HepG2 (cell line): ENCODE measurements around the gene CEACAM16. TPM values are rescaled to one million over a fixed set of nuclear protein-coding genes. Genes with fewer than 3 reads are reported as not detected.

Experiments
- ATAC-seq: fragments of 200-7000 bp; cut with Tn5 transposase; 3 replicates; pipeline ENCODE4 v1.9.1; 2020; ENCODE audit warnings: mild to moderate bottlenecking, moderate library complexity
- BruUV-seq: library from RNA; stranded (reverse); fragments of 400-500 nt; replicated peaks from 2 replicates; lab custom pipeline; 2021; lab: Mats Ljungman, UMichigan
- CTCF ChIA-PET: fragments of 300-600 bp; formaldehyde crosslinking; extraction: SDS; loops from one replicate; lab custom pipeline; 2021; ENCODE audit warnings: low total read pairs, inconsistent platforms, low intra/inter-chr PET ratio; lab: Yijun Ruan, JAX
- POLR2A ChIA-PET: fragments of 350-600 bp; sonication (Branson Sonifier 250); formaldehyde crosslinking; loops from one replicate; lab custom pipeline; 2020; ENCODE audit warnings: antibody characterized with exemption, inconsistent platforms; lab: Yijun Ruan, JAX
- DNase-seq: peaks from one replicate; pipeline ENCODE4 v3.0.0-alpha.2; 2015; ENCODE audit warnings: low spot score
- FAIRE-seq: peaks from 3 replicates; lab custom pipeline; 2011; peaks lifted over from hg19 to GRCh38; lab: Jason Lieb, UNC
- H2AFZ ChIP-seq: one replicate; pipeline ENCODE4 v1.6.1; 2011; ENCODE audit warnings: low read length, inconsistent platforms
- H3K27ac ChIP-seq: fragments of 300-600 bp; 3 replicates; pipeline ENCODE4 v1.8.0; 2011; ENCODE audit warnings: mixed run types, mild to moderate bottlenecking, mixed read lengths, low read length, inconsistent platforms; ENCODE audit not compliant: insufficient read depth; ENCODE audit errors: extremely low read length
- H3K27me3 ChIP-seq, 2 experiments: fragments of 200-600 bp in 1 of 2; 2 replicates in 1 of 2; 3 replicates in 1 of 2; pipeline versions ENCODE4 v1.6.0 to v1.8.0; 2011; ENCODE audit warnings: low read length in 2 of 2, mild to moderate bottlenecking in 2 of 2, moderate library complexity in 2 of 2, inconsistent platforms in 1 of 2; ENCODE audit not compliant: insufficient read depth in 2 of 2, control insufficient read depth in 1 of 2
- H3K36me3 ChIP-seq, 2 experiments: fragments of 200-600 bp in 1 of 2; replicated peaks in 1 of 2; 2 replicates in 1 of 2; 3 replicates in 1 of 2; pipeline versions ENCODE4 v1.5.1 to v1.8.0; 2011; ENCODE audit warnings: low read length in 2 of 2, inconsistent platforms in 1 of 2; ENCODE audit not compliant: insufficient read depth in 2 of 2, control insufficient read depth in 1 of 2
- H3K4me1 ChIP-seq: 2 replicates; pipeline ENCODE4 v1.5.1; 2012; ENCODE audit warnings: low read length, inconsistent platforms; ENCODE audit not compliant: insufficient read depth
- H3K4me2 ChIP-seq: 2 replicates; pipeline ENCODE4 v1.6.0; 2011; ENCODE audit warnings: low read depth, low read length, inconsistent platforms
- H3K4me3 ChIP-seq, 3 experiments: fragments of 200-600 bp in 1 of 3; sonication (generic), shearing (Covaris generic) in 1 of 3; replicated peaks in 1 of 3; 2 replicates each; pipeline ENCODE4 v1.5.1; 2011 to 2016; ENCODE audit warnings: low read length in 3 of 3, inconsistent platforms in 2 of 3, low read depth in 2 of 3, mild to moderate bottlenecking in 2 of 3, control low read depth in 1 of 3, mixed read lengths in 1 of 3; ENCODE audit not compliant: insufficient read depth in 1 of 3
- H3K79me2 ChIP-seq: one replicate; pipeline ENCODE4 v1.6.1; 2011; ENCODE audit warnings: low read length, inconsistent platforms; ENCODE audit not compliant: insufficient read depth
- H3K9ac ChIP-seq: 2 replicates; pipeline ENCODE4 v1.6.0; 2011; ENCODE audit warnings: mild to moderate bottlenecking, low read depth, low read length, inconsistent platforms; ENCODE audit not compliant: insufficient read depth
- H3K9me3 ChIP-seq: 2 replicates; pipeline ENCODE4 v1.5.1; 2012; ENCODE audit warnings: mild to moderate bottlenecking, low read length
- H4K20me1 ChIP-seq: 2 replicates; pipeline ENCODE4 v1.6.0; 2011; ENCODE audit warnings: inconsistent platforms, mild to moderate bottlenecking, low read length, moderate library complexity; ENCODE audit not compliant: insufficient read depth
- MTA1 ChIP-seq: sonication (generic); formaldehyde crosslinking; IDR thresholded peaks from 2 replicates; pipeline ENCODE4 v1.4.0; 2020; ENCODE audit warnings: missing genetic modification reagents, mild to moderate bottlenecking, borderline replicate concordance
- RARA ChIP-seq: IDR thresholded peaks from 2 replicates; pipeline ENCODE4 v1.6.1; 2016; ENCODE audit warnings: missing genetic modification reagents, missing compliant biosample characterization
- RXRA ChIP-seq: sonication (generic); formaldehyde crosslinking; IDR thresholded peaks from 2 replicates; pipeline ENCODE4 v1.5.1; 2020; ENCODE audit warnings: missing genetic modification reagents
- ZNF224 ChIP-seq: sonication (generic); formaldehyde crosslinking; IDR thresholded peaks from 2 replicates; pipeline ENCODE4 v1.5.0; 2020; ENCODE audit warnings: mild to moderate bottlenecking, missing genetic modification reagents
- ZNF605 ChIP-seq: sonication (generic); formaldehyde crosslinking; IDR thresholded peaks from 2 replicates; pipeline ENCODE4 v1.8.0; 2022; ENCODE audit warnings: mild to moderate bottlenecking, missing genetic modification reagents
- ZNF768 ChIP-seq: sonication (generic); formaldehyde crosslinking; IDR thresholded peaks from 2 replicates; pipeline ENCODE4 v1.4.0; 2020; ENCODE audit warnings: missing genetic modification reagents
- ZNF883 ChIP-seq: sonication (generic); formaldehyde crosslinking; IDR thresholded peaks from 2 replicates; pipeline ENCODE4 v1.5.1; 2020; ENCODE audit warnings: mild to moderate bottlenecking, missing genetic modification reagents; ENCODE audit errors: not compliant biosample characterization
- WGBS: methylation state at CpG from one replicate; pipeline ENCODE4 v1.1.6; 2017; ENCODE audit warnings: low lambda C conversion rate; 5-methylcytosine and 5-hydroxymethylcytosine counted together
- in situ Hi-C: cut with HindIII; loops from 2 replicates; pipeline ENCODE4 v1.10.0; 2017; ENCODE audit warnings: low pct_unique_long_range_greater_than_20kb; ENCODE audit not compliant: extremely low pct_ligation_motif_present
- intact Hi-C: fragments of 100-400 bp; cut with micrococcal nuclease; formaldehyde crosslinking; loops from one replicate; pipeline ENCODE4 v1.10.0; 2022; ENCODE audit not compliant: unreplicated experiment
- polyA plus RNA-seq, 8 experiments: library from polyadenylated mRNA; depleted of rRNA in 3 of 8; stranded (reverse) in 7 of 8; unstranded in 1 of 8; fragments of >200 nt; fragmentation: Illumina TruSeq in 4 of 8; extraction: Trizol in 4 of 8; gene quantifications; 2 replicates each; pipeline versions ENCODE4 v1.2.1 to v1.2.3, GENCODE V29; 2011 to 2016; ENCODE audit warnings: low read depth in 4 of 8, missing spikeins in 1 of 8, mixed read lengths in 1 of 8; ENCODE audit not compliant: insufficient read depth in 1 of 8
- total RNA-seq, 5 experiments: library from RNA; depleted of rRNA; stranded (reverse); fragments of >200 nt; fragmentation: Illumina TruSeq; extraction: Trizol; gene quantifications; 2 replicates each; pipeline ENCODE4 v1.2.3, GENCODE V29; 2016; ENCODE audit warnings: low read depth in 1 of 5
- TF ChIP-seq, protein P1 (sequence below): sonication (generic); formaldehyde crosslinking; IDR thresholded peaks from 2 replicates; pipeline ENCODE4 v1.5.1; 2020; ENCODE audit warnings: mild to moderate bottlenecking, missing genetic modification reagents, moderate library complexity
- TF ChIP-seq, protein P2 (sequence below): sonication (generic); formaldehyde crosslinking; IDR thresholded peaks from 2 replicates; pipeline ENCODE4 v1.5.1; 2020; ENCODE audit warnings: missing genetic modification reagents, mild to moderate bottlenecking, borderline replicate concordance
- TF ChIP-seq, protein P3 (sequence below): sonication (generic); formaldehyde crosslinking; IDR thresholded peaks from 2 replicates; pipeline ENCODE4 v1.4.0; 2020; ENCODE audit warnings: mild to moderate bottlenecking, missing genetic modification reagents

Gene CEACAM16
- total and polyA plus RNA-seq, 2 of the 13 experiments (the other 11 are each of a cell fraction or from before 2014, with no cell fraction given), result not detected

DNA sequence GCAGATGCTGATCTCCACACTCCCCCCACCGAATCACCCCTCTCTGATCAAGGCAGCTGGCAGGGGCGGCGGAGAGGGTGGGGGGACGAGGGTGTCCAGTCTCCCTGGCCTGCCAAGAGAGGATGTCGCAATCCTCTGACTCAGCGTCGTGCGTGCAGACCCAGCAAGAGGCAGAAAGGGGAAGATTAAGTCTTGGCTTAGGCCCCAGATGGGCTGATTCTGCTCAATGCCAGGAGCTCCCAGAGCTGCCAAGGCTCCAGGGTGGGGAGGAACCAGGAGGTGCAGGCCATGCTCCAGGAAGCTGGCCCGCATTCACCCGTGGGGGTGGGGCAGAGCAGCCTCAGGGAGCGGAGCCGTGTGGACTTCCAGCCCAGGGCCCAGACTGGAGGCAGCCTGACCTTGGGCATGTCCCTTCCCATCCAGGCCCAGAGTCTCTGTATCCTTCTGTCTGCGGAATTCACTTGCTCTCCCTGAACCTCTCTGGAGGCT lies 42.9 kb downstream of the CEACAM16 start (continued):
- peak; percentile 10 for TF ChIP-seq ZNF883 (CRISPR knock-in tag)

DNA sequence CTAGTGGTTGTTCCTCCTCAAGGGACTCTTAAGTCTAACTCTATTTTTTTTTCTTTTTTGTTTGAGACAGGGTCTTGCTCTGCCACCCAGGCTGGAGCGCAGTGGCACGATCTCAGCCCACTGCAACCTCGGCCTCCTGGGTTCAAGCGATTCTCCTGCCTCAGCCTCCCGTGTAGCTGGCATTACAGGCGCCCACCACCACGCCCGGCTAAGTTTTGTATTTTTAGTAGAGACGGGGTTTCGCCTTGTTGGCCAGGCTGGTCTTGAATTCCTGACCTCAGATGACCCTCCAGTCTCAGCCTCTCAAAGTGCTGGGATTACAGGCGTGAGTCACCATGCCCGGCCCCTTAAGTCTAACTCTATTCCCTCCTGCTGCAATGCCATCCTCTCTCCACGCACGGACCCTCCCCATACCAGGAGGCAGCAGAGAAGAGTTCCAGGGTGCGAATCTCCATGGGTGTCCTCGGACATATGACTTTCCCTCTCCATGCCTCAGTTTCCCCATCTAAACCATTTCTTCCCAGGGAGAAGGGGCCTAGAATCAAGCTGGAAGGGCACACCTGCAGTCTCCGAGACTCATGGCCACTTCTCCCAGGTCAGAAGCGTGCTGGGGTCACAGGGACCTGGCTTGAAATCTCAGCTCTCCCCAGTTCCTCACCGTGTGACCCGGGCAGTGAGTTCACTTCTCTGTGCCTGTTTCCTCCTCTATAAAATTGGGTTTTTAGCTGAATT lies 43.5 kb downstream of the CEACAM16 start:
- Histone ChIP-seq H3K9me3 (no peaks in the 10 kb centered on the region), H3K4me3 (peak overlapping the region; percentile 27 to 72 (median 53); a peak in 5 of 6 replicates), H3K36me3 (no peaks in the 10 kb centered on the region), H3K27ac (peak overlapping the region; percentile 73), H2AFZ (no peak overlapping the region), H3K4me1 (peaks cover 98% of the 10 kb centered on the region), H3K79me2 (no peaks in the 10 kb centered on the region), H3K27me3 (no peaks in the 10 kb centered on the region), H4K20me1 (no peaks in the 10 kb centered on the region), H3K9ac (peak overlapping the region; percentile 63; the same call in 1 of the 2 replicates), H3K4me2 (peak overlapping the region; percentile 94)
- 47% methylated on average over 18 of the region's 20 CpGs for WGBS
- CTCF ChIA-PET, result no interaction called here
- POLR2A ChIA-PET, result interaction anchor here (1.0 to 4.0 kb wide), 6 partner anchors 14 to 48 kb away, joined by 3 to 45 read pairs (median 8); no protein-coding TSS in a partner anchor
- BruUV-seq, result no TSS peak
- no peak for DNase-seq
- no peak for ATAC-seq
- in situ Hi-C loops (no loop called here), intact Hi-C loops (no loop called here)
- no peak for FAIRE-seq
- no peak for TF ChIP-seq RXRA (CRISPR knock-in tag)
- TF ChIP-seq ZNF605 (CRISPR knock-in tag), result peak; percentile 70
- TF ChIP-seq ZNF768 (CRISPR knock-in tag), result no peak
- TF ChIP-seq ZNF224, result no peak
- TF ChIP-seq, protein P1, sequence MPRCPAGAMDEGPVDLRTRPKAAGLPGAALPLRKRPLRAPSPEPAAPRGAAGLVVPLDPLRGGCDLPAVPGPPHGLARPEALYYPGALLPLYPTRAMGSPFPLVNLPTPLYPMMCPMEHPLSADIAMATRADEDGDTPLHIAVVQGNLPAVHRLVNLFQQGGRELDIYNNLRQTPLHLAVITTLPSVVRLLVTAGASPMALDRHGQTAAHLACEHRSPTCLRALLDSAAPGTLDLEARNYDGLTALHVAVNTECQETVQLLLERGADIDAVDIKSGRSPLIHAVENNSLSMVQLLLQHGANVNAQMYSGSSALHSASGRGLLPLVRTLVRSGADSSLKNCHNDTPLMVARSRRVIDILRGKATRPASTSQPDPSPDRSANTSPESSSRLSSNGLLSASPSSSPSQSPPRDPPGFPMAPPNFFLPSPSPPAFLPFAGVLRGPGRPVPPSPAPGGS (CRISPR knock-in tag), result no peak
- peak; percentile 15 for TF ChIP-seq ZNF883 (CRISPR knock-in tag)
- TF ChIP-seq, protein P2, sequence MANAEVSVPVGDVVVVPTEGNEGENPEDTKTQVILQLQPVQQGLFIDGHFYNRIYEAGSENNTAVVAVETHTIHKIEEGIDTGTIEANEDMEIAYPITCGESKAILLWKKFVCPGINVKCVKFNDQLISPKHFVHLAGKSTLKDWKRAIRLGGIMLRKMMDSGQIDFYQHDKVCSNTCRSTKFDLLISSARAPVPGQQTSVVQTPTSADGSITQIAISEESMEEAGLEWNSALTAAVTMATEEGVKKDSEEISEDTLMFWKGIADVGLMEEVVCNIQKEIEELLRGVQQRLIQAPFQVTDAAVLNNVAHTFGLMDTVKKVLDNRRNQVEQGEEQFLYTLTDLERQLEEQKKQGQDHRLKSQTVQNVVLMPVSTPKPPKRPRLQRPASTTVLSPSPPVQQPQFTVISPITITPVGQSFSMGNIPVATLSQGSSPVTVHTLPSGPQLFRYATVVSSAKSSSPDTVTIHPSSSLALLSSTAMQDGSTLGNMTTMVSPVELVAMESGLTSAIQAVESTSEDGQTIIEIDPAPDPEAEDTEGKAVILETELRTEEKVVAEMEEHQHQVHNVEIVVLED (CRISPR knock-in tag), result no peak
- TF ChIP-seq RARA (CRISPR knock-in tag), result no peak
- TF ChIP-seq MTA1 (CRISPR knock-in tag), result 0 out of 2 replicates have a peak, but pooled peaks have one; percentile 17
- TF ChIP-seq, protein P3, sequence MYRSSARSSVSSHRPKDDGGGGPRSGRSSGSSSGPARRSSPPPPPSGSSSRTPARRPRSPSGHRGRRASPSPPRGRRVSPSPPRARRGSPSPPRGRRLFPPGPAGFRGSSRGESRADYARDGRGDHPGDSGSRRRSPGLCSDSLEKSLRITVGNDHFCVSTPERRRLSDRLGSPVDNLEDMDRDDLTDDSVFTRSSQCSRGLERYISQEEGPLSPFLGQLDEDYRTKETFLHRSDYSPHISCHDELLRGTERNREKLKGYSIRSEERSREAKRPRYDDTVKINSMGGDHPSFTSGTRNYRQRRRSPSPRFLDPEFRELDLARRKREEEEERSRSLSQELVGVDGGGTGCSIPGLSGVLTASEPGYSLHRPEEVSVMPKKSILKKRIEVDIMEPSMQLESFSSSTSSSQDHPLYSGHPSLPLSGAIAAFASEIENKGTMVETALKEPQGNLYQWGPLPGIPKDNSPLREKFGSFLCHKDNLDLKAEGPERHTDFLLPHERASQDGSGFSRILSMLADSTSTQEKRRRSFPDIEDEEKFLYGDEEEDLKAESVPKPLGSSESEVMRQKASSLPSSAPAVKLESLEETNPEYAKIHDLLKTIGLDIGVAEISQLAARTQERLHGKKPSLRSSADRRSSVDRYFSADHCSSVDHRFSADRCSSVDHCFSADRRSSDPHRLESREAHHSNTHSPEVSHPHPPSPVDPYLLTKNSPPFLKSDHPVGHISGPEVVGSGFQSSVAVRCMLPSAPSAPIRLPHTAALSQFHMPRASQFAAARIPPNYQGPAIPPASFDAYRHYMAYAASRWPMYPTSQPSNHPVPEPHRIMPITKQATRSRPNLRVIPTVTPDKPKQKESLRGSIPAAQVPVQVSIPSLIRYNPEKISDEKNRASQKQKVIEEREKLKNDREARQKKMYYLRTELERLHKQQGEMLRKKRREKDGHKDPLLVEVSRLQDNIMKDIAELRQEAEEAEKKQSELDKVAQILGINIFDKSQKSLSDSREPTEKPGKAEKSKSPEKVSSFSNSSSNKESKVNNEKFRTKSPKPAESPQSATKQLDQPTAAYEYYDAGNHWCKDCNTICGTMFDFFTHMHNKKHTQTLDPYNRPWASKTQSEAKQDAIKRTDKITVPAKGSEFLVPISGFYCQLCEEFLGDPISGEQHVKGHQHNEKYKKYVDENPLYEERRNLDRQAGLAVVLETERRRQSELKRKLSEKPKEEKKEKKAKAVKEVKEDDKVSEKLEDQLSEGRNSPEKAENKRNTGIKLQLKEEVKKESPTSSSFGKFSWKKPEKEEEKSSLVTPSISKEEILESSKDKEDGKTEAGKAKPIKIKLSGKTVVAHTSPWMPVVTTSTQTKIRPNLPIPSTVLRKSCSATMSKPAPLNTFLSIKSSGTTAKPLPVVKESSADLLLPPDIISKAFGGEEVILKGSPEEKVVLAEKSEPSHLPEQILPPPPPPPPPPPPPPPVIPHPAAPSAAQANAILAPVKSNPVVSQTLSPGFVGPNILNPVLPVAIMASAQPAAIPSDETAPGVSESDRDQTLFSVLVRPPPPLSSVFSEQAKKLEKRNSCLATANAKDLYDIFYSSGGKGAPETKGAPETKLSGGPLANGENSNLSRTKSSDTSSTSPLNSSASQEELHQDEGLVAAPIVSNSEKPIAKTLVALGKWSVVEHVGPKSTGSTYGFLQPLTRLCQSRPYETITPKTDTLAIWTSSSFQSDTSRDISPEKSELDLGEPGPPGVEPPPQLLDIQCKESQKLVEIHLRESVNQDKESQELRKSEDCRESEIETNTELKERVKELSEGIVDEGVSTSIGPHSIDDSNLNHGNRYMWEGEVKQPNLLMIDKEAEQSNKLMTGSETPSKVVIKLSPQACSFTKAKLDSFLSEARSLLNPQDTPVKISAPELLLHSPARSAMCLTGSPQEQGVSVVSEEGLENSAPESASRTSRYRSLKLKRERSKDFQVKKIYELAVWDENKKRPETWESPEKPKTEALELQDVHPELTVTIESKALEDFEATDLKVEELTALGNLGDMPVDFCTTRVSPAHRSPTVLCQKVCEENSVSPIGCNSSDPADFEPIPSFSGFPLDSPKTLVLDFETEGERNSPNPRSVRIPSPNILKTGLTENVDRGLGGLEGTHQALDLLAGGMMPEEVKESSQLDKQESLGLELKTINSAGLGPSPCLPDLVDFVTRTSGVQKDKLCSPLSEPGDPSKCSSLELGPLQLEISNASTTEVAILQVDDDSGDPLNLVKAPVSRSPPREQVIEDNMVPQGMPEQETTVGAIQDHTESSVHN (CRISPR knock-in tag), result no peak
